ENCODE data around the gene G6PD.
"Not testable (repeated sequence)": the region's sequence is repeated elsewhere in the genome, so short reads cannot be mapped to it uniquely, and the experiment has no call there.

G6PD gene

DNA sequence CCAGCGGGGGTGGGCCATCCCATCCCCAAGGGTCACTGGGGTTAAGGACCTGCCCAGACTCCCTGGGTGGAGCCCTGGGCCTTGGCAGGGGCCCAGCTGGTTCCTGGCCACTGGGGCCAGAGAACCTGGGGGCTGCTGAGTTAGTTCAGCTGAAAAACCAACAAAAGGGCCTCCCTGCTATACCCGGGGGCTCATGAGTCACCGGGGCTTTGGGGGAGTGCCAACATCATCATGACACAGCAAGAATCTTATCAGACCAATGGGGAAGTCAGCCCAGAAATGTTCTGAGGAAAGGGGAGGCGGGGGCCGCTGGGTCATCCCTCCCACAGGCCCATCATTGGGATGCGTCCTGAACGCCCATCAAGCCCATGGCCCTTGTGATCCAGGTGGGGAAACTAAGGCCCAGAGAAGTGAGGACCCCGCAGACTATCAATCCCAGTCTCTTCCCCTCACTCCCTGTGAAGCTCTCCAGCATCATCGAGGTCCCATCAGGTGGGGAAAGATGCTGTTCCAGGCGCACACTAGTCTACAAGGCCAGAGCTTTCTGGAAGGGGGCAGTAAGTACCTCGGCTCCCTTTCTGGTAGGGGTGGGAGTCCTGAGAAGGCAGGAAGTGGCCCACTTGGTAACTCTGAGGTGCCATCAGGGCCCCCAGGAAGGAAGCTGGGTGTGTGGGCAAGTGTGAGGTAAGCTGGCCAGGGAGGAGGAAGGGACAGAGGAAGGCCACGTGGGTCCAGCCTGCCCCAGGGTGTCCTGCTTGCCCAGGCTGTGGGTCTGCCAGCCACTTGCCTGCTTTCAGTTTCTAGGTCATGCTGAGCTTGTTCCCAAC, 4.5 kb downstream of the G6PD start:
- H3K4me1 ChIP-seq (ENCODE audit: insufficient read depth, low read length): no peaks in the 10 kb centered on the region
- H3K4me3 ChIP-seq (ENCODE audit: low read depth in 1 of 2, low read length in 2 of 2): no peak overlapping the region
- H3K36me3 ChIP-seq (ENCODE audit: insufficient read depth, low read length): no peaks in the 10 kb centered on the region
- no peaks in the 10 kb centered on the region for H3K9me3 ChIP-seq (ENCODE audit: low read length)
- H3K9ac ChIP-seq (ENCODE audit: low read length): no peak overlapping the region
- peaks cover 0 to 2% of the 10 kb centered on the region in 2 donors for H3K27me3 ChIP-seq (ENCODE audit: control insufficient read depth in 1 of 2, insufficient read depth in 2 of 2, low read length in 2 of 2)
- H3K27ac ChIP-seq (ENCODE audit: low read depth, low read length): no peak overlapping the region

DNA sequence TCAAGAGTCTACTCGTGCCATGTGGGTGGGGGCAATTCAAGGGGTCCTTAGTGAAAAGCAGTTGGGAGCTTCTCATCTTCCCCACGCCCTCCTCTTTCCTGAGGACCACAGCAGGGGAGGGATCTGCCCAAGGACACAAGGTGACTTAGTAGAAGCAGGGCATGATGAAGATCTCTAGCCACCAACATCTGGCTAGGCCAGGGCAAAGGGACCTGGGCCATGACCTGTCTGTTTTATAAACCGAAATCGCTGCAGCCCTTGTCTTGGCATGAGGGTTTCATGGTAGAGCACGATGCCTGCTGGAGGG, 5.1 kb downstream of the G6PD start:
- no peak overlapping the region for H3K9ac ChIP-seq (ENCODE audit: low read length)
- no peaks in the 10 kb centered on the region for H3K9me3 ChIP-seq (ENCODE audit: low read length)
- no peak overlapping the region for H3K27ac ChIP-seq (ENCODE audit: low read depth, low read length)
- no peak overlapping the region for H3K4me3 ChIP-seq (ENCODE audit: low read depth in 1 of 2, low read length in 2 of 2)
- no peaks in the 10 kb centered on the region for H3K36me3 ChIP-seq (ENCODE audit: insufficient read depth, low read length)
- H3K27me3 ChIP-seq (ENCODE audit: control insufficient read depth in 1 of 2, insufficient read depth in 2 of 2, low read length in 2 of 2): no peaks in the 10 kb centered on the region
- H3K4me1 ChIP-seq (ENCODE audit: insufficient read depth, low read length): no peaks in the 10 kb centered on the region

DNA sequence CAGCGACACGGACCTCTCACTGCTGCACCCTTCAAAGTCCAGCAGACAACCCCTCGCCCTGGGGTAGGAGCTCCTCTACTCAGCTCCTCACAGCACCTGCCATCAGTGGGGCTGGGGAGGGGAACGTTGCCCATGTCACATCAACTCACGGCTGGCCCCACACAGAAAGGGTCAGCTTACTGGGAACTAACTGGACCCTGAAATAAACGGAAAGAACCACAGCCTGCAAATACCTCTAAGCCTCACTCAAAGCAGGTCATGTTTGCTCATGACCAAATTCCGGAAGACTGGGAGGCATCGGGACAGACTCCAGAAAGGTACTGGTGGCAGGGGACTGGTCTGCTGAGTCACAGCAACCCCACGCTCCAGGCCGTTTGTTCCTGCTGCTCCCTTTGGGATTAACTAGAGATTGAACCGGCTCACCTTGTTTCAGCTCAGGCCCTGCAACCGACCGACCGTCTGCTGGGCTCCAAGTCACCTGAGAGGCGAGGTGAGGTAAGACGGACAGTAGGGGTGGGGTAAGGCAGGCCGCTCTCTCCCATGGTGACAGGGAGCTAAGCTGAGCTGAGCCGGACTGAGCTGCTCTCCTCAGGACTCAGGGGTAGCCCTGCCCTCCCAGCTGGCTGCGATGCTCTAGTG, 5.6 kb downstream of the G6PD start:
- no peak overlapping the region for H3K4me3 ChIP-seq (ENCODE audit: low read depth in 1 of 2, low read length in 2 of 2)
- H3K4me1 ChIP-seq (ENCODE audit: insufficient read depth, low read length): no peaks in the 10 kb centered on the region
- no peak overlapping the region for H3K9ac ChIP-seq (ENCODE audit: low read length)
- no peaks in the 10 kb centered on the region for H3K27me3 ChIP-seq (ENCODE audit: control insufficient read depth in 1 of 2, insufficient read depth in 2 of 2, low read length in 2 of 2)
- no peaks in the 10 kb centered on the region for H3K36me3 ChIP-seq (ENCODE audit: insufficient read depth, low read length)
- H3K27ac ChIP-seq (ENCODE audit: low read depth, low read length): no peak overlapping the region
- H3K9me3 ChIP-seq (ENCODE audit: low read length): no peaks in the 10 kb centered on the region

DNA sequence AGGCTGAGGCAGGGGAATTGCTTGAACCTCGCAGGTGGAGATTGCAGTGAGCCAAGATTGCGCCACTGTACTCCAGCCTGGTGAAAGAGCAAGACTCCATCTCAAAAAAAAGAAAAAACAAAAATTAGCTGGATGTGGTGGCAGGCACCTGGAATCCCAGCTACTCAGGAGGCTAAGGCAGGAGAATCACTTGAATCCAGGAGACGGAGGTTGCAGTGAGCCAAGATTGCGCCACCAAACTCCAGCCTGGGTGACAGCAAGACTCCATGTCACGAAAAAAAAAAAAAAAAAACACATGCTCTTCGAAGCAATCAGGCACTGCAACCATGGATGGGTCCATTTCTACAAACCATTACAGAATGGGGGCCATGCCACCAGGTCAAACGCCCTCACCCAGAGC, 6.3 kb downstream of the G6PD start:
- H3K9me3 ChIP-seq (ENCODE audit: low read length); H3K4me3 ChIP-seq (ENCODE audit: low read depth in 1 of 2, low read length in 2 of 2); H3K36me3 ChIP-seq (ENCODE audit: insufficient read depth, low read length); H3K9ac ChIP-seq (ENCODE audit: low read length); H3K27me3 ChIP-seq (ENCODE audit: control insufficient read depth in 1 of 2, insufficient read depth in 2 of 2, low read length in 2 of 2); H3K27ac ChIP-seq (ENCODE audit: low read depth, low read length); H3K4me1 ChIP-seq (ENCODE audit: insufficient read depth, low read length): not testable (repeated sequence)

DNA sequence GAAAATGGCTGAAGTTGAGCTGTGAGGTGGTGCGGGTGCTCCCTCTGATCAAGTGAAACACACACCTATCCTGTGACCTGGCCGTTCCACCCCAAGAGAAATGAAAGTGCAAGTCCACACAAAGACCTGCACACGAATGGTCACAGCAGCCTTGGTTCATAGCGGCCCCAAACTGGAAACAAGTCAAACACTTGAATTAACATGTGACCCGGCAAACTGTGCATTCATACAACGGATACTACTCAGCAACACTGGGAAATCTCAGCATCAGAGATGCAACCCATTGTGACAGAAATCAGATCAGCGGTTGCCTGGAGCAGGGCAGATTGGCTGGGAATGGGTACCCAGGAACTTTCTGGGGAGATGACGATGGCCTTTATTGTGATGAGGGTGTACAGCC, 7.6 kb downstream of the G6PD start:
- H3K27ac ChIP-seq (ENCODE audit: low read depth, low read length): no peak overlapping the region

DNA sequence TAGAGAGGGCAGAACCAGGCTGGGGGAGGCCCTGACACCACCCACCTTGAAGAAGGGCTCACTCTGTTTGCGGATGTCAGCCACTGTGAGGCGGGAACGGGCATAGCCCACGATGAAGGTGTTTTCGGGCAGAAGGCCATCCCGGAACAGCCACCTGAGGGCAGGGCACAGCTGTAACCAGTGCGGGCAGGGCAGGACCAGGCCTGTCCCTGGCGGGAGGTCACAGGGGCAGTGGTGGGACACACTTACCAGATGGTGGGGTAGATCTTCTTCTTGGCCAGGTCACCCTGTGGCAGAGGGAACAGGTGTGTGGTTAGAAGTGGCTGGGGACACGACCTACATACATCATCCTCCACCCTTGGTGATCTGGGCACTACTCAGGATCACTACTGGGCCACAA, 10.8 kb downstream of the G6PD start:
- Histone ChIP-seq H3K9me3 (ENCODE audit: low read length) (no peaks in the 10 kb centered on the region), H3K4me1 (ENCODE audit: insufficient read depth, low read length) (peaks cover 4% of the 10 kb centered on the region), H3K9ac (ENCODE audit: low read length) (no peak overlapping the region), H3K4me3 (ENCODE audit: low read depth in 1 of 2, low read length in 2 of 2) (no peak overlapping the region), H3K27ac (ENCODE audit: low read depth, low read length) (no peak overlapping the region), H3K36me3 (ENCODE audit: insufficient read depth, low read length) (peaks cover 7% of the 10 kb centered on the region), H3K27me3 (ENCODE audit: control insufficient read depth in 1 of 2, insufficient read depth in 2 of 2, low read length in 2 of 2) (peaks cover 0 to 10% of the 10 kb centered on the region in 2 donors)

More for the DNA sequence above, 7.6 kb downstream of the G6PD start:
- Histone ChIP-seq H3K9ac (ENCODE audit: low read length) (no peak overlapping the region), H3K4me3 (ENCODE audit: low read depth in 1 of 2, low read length in 2 of 2) (no peak overlapping the region), H3K4me1 (ENCODE audit: insufficient read depth, low read length) (peaks cover 4% of the 10 kb centered on the region), H3K9me3 (ENCODE audit: low read length) (no peaks in the 10 kb centered on the region), H3K36me3 (ENCODE audit: insufficient read depth, low read length) (peaks cover 7% of the 10 kb centered on the region), H3K27me3 (ENCODE audit: control insufficient read depth in 1 of 2, insufficient read depth in 2 of 2, low read length in 2 of 2) (peaks cover 0 to 6% of the 10 kb centered on the region in 2 donors)

DNA sequence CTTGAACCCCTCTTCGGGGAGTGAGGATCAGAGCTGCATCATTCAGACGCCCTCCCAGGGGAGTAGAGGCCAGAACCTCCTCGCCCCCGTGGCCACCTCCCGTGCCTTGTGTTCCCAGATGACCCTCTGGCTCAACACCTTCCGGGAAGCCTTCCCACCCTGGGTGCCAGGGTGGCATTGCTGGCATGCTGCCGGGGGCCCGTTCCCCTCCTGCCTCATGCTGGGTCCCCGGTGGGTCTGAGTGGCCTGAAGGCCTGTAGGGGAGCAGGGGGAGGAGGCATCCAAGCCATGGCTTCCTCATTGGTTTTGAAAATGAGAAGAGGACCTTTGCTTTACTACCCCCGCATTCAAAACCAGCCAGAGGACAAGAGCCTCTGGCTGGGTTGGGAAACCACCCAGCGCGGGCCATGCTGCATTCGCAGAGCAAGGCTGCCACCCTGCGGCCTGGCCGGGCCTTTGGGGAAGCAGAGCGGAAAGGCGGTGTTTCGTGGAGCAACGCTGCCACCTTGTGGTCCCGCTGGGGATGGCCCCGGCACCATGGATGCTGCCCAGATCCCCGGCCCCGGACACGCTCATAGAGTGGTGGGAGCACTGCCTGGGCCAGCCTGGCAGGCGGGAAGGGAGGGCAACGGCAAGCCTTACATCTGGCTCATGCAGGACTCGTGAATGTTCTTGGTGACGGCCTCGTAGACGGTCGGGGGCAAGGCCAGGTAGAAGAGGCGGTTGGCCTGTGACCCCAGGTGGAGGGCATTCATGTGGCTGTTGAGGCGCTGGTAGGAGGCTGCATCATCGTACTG, 11.9 kb downstream of the G6PD start:
- H3K4me3 ChIP-seq (ENCODE audit: low read depth in 1 of 2, low read length in 2 of 2): no peak overlapping the region
- no peak overlapping the region for H3K27ac ChIP-seq (ENCODE audit: low read depth, low read length)
- H3K9ac ChIP-seq (ENCODE audit: low read length): no peak overlapping the region

DNA sequence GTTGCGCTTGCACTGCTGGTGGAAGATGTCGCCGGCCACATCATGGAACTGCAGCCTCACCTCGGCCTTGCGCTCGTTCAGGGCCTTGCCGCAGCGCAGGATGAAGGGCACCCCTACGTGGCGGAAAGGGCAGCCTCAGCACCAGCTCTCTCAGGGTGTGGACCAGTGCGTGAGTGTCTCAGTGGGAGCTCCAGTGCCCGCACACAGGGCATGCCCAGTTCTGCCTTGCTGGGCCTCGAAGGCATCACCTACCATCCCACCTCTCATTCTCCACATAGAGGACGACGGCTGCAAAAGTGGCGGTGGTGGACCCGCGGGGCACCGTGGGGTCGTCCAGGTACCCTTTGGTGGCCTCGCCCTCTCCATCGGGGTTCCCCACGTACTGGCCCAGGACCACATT, 14.0 kb downstream of the G6PD start:
- H3K9ac ChIP-seq (ENCODE audit: low read length): no peak overlapping the region
- H3K27ac ChIP-seq (ENCODE audit: low read depth, low read length): no peak overlapping the region
- no peak overlapping the region for H3K4me3 ChIP-seq (ENCODE audit: low read depth in 1 of 2, low read length in 2 of 2)
- peaks cover 4% of the 10 kb centered on the region for H3K4me1 ChIP-seq (ENCODE audit: insufficient read depth, low read length)
- peaks cover 0 to 14% of the 10 kb centered on the region in 2 donors for H3K27me3 ChIP-seq (ENCODE audit: control insufficient read depth in 1 of 2, insufficient read depth in 2 of 2, low read length in 2 of 2)
- H3K9me3 ChIP-seq (ENCODE audit: low read length): no peaks in the 10 kb centered on the region
- peaks cover 7% of the 10 kb centered on the region for H3K36me3 ChIP-seq (ENCODE audit: insufficient read depth, low read length)

More for the DNA sequence above, 11.9 kb downstream of the G6PD start:
- Histone ChIP-seq H3K9me3 (ENCODE audit: low read length) (no peaks in the 10 kb centered on the region), H3K27me3 (ENCODE audit: control insufficient read depth in 1 of 2, insufficient read depth in 2 of 2, low read length in 2 of 2) (peaks cover 0 to 14% of the 10 kb centered on the region in 2 donors), H3K36me3 (ENCODE audit: insufficient read depth, low read length) (peaks cover 7% of the 10 kb centered on the region), H3K4me1 (ENCODE audit: insufficient read depth, low read length) (peaks cover 4% of the 10 kb centered on the region)

DNA sequence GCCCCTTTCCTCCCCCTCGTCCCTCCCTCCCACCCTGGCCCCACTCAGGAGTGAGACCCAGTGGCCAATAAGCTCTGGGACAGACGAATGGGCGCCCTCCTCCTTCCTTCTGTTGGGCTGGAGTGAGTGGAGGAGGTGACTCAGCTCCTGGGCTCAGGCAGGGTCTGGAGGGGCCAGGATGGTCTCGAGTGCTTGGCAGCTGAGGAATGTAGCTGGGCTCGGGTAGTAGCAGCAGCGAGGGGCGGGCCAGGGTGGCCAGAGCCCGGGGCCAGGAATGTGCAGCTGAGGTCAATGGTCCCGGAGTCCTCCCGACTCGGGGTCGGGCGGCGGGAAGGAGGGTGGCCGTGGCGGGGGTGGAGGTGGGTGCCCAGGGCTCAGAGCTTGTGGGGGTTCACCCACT, 15.0 kb downstream of the G6PD start:
- Histone ChIP-seq H3K4me1 (ENCODE audit: insufficient read depth, low read length) (peaks cover 7% of the 10 kb centered on the region), H3K4me3 (ENCODE audit: low read depth in 1 of 2, low read length in 2 of 2) (no peak overlapping the region), H3K9me3 (ENCODE audit: low read length) (no peaks in the 10 kb centered on the region), H3K36me3 (ENCODE audit: insufficient read depth, low read length) (peaks cover 7% of the 10 kb centered on the region), H3K9ac (ENCODE audit: low read length) (no peak overlapping the region), H3K27ac (ENCODE audit: low read depth, low read length) (no peak overlapping the region), H3K27me3 (ENCODE audit: control insufficient read depth in 1 of 2, insufficient read depth in 2 of 2, low read length in 2 of 2) (peaks cover 0 to 14% of the 10 kb centered on the region in 2 donors)

DNA sequence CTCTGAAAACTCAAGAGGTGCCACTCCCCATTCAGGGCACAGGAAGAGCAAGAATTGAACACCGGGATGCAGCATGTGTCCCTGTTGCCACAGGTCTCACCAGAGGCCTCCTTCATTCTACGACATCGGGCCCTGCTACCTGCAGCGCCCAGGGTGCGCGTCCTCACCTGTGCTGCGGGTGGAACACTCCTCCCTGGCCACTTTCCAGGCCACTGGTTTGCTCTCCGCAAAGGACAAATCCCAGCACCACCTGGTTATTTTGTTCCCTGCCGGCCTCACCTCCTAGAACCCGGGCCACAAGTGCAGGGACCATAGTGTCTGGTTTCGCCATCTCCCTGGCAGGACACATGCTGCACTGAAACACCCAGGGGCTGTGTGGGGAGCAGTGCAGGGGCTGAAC, 16.4 kb downstream of the G6PD start:
- Histone ChIP-seq H3K36me3 (ENCODE audit: insufficient read depth, low read length) (peaks cover 2% of the 10 kb centered on the region), H3K4me1 (ENCODE audit: insufficient read depth, low read length) (peaks cover 7% of the 10 kb centered on the region), H3K27ac (ENCODE audit: low read depth, low read length) (no peak overlapping the region), H3K27me3 (ENCODE audit: control insufficient read depth in 1 of 2, insufficient read depth in 2 of 2, low read length in 2 of 2) (peaks cover 0 to 10% of the 10 kb centered on the region in 2 donors), H3K9me3 (ENCODE audit: low read length) (no peaks in the 10 kb centered on the region), H3K9ac (ENCODE audit: low read length) (no peak overlapping the region), H3K4me3 (ENCODE audit: low read depth in 1 of 2, low read length in 2 of 2) (no peak overlapping the region)

DNA sequence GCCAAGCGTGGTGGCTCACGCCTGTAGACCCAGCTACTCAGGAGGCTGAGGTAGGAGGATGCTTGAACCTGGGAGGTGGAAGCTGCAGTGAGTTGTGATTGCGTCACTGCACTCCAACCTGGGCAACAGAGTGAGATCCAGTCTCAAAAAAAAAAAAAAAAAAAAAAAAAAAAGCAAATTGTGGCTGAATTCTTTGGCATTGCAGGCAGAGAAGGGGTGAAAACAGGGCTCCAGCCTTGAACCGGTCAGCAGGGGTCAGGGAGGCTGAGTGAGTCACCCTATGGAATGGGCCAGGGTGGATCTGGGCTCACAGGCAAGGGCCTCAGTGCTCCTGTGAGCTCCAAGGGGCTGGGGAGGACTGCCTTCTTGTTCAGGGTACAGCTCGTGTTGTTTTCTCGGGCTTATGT, 17.4 kb downstream of the G6PD start:
- Histone ChIP-seq H3K36me3 (ENCODE audit: insufficient read depth, low read length) (no peaks in the 10 kb centered on the region), H3K27me3 (ENCODE audit: control insufficient read depth in 1 of 2, insufficient read depth in 2 of 2, low read length in 2 of 2) (peaks cover 0 to 8% of the 10 kb centered on the region in 2 donors), H3K4me3 (ENCODE audit: low read depth in 1 of 2, low read length in 2 of 2) (no peak overlapping the region), H3K9me3 (ENCODE audit: low read length) (no peaks in the 10 kb centered on the region), H3K9ac (ENCODE audit: low read length) (no peak overlapping the region), H3K4me1 (ENCODE audit: insufficient read depth, low read length) (peaks cover 3% of the 10 kb centered on the region), H3K27ac (ENCODE audit: low read depth, low read length) (no peak overlapping the region)

Data from muscle layer of colon (tissue), 2 donors.